Amniotic stem cell (primary cell): ENCODE data around the gene CADPS2.

Source experiments
- DNase-seq: peaks from one replicate; lab custom pipeline; 2025; lab: John Stamatoyannopoulos, UW

Gene CADPS2

GRCh38 chr7:122453432-122453831 is 432.8 kb downstream of the CADPS2 start:
- no peak for DNase-seq

GRCh38 chr7:122448893-122449589 is 437.2 kb downstream of the CADPS2 start:
- no peak for DNase-seq

GRCh38 chr7:122442929-122443328 is 443.3 kb downstream of the CADPS2 start:
- no peak for DNase-seq

GRCh38 chr7:122438492-122438891 is 447.8 kb downstream of the CADPS2 start:
- no peak for DNase-seq

GRCh38 chr7:122438006-122438405 is 448.3 kb downstream of the CADPS2 start:
- DNase-seq, result no peak

- no peak for DNase-seq
Observed at GRCh38 chr7:122433765-122434164, 452.5 kb downstream of the CADPS2 start.

- DNase-seq, result no peak
Observed at GRCh38 chr7:122430710-122431109, 455.6 kb downstream of the CADPS2 start.

GRCh38 chr7:122429926-122430325 is 456.3 kb downstream of the CADPS2 start:
- no peak for DNase-seq

GRCh38 chr7:122425731-122426130 is 460.5 kb downstream of the CADPS2 start:
- DNase-seq, result no peak

- DNase-seq, result no peak
Observed at GRCh38 chr7:122423591-122423990, 462.7 kb downstream of the CADPS2 start.

- DNase-seq, result no peak
Observed at GRCh38 chr7:122416336-122416735, 469.9 kb downstream of the CADPS2 start.

GRCh38 chr7:122415510-122415909 is 470.8 kb downstream of the CADPS2 start:
- DNase-seq, result no peak

- no peak for DNase-seq
Observed at GRCh38 chr7:122413339-122413738, 472.9 kb downstream of the CADPS2 start.

- peak; percentile 18 for DNase-seq
Observed at GRCh38 chr7:122412883-122413282, 473.4 kb downstream of the CADPS2 start.

GRCh38 chr7:122412441-122412840 is 473.8 kb downstream of the CADPS2 start:
- no peak for DNase-seq

- no peak for DNase-seq
Observed at GRCh38 chr7:122407195-122407594, 479.1 kb downstream of the CADPS2 start.

- DNase-seq, result no peak
Observed at GRCh38 chr7:122403113-122403512, 483.1 kb downstream of the CADPS2 start.

GRCh38 chr7:122402235-122402634 is 484.0 kb downstream of the CADPS2 start:
- no peak for DNase-seq

- no peak for DNase-seq
Observed at GRCh38 chr7:122397381-122397780, 488.9 kb downstream of the CADPS2 start.

GRCh38 chr7:122394512-122394911 is 491.7 kb downstream of the CADPS2 start:
- DNase-seq, result no peak

- DNase-seq, result no peak
Observed at GRCh38 chr7:122384528-122384927, 501.7 kb downstream of the CADPS2 start.

GRCh38 chr7:122383934-122384333 is 502.3 kb downstream of the CADPS2 start:
- no peak for DNase-seq

- no peak for DNase-seq
Observed at GRCh38 chr7:122380992-122381391, 505.3 kb downstream of the CADPS2 start.

GRCh38 chr7:122379491-122379890 is 506.8 kb downstream of the CADPS2 start:
- DNase-seq, result no peak
